Retina (tissue), 1 donor: ENCODE measurements around the gene CHM.
"Not testable (repeated sequence)": the region's sequence is repeated elsewhere in the genome, so short reads cannot be mapped to it uniquely, and the experiment has no call there.

Experiments used
- DNase-seq: peaks from one replicate; pipeline ENCODE4 v3.0.0-alpha.2; 2016

The CHM gene

GRCh38 chrX:86047174-86047935, at the start of gene CHM:
Gene CHM (minus strand): TSS chrX:86047558. CDS start chrX:86047532, 26 bp downstream.
- peak; percentile 84 for DNase-seq

GRCh38 chrX:86078650-86079049, 31.3 kb upstream of the CHM start:
- no peak for DNase-seq

- DNase-seq, result no peak
These were observed 19.6 kb upstream of the CHM start for GRCh38 chrX:86066998-86067397.

- no peak for DNase-seq
These were observed 14.0 kb upstream of the CHM start for GRCh38 chrX:86061407-86061806.

GRCh38 chrX:86051741-86052140, 4.4 kb upstream of the CHM start:
- DNase-seq, result no peak

GRCh38 chrX:86047936-86048280, 550 bp upstream of the CHM start:
- DNase-seq, result no peak

GRCh38 chrX:86044216-86044615, 3.1 kb downstream of the CHM start:
- DNase-seq, result no peak

- no peak for DNase-seq
These were observed 7.5 kb downstream of the CHM start for GRCh38 chrX:86039625-86040568.

- no peak for DNase-seq
These were observed 14.0 kb downstream of the CHM start for GRCh38 chrX:86033385-86033784.

- no peak for DNase-seq
These were observed 18.7 kb downstream of the CHM start for GRCh38 chrX:86028681-86029080.

GRCh38 chrX:86023811-86024210, 23.5 kb downstream of the CHM start:
- no peak for DNase-seq

- DNase-seq, result no peak
These were observed 25.6 kb downstream of the CHM start for GRCh38 chrX:86021652-86022289.

- DNase-seq, result no peak
These were observed 31.2 kb downstream of the CHM start for GRCh38 chrX:86016139-86016538.

- DNase-seq, result not testable (repeated sequence)
These were observed 32.4 kb downstream of the CHM start for GRCh38 chrX:86014959-86015358.

- no peak for DNase-seq
These were observed 32.9 kb downstream of the CHM start for GRCh38 chrX:86014421-86014820.

- DNase-seq, result no peak
These were observed 33.6 kb downstream of the CHM start for GRCh38 chrX:86013792-86014191.

- DNase-seq, result no peak
These were observed 35.2 kb downstream of the CHM start for GRCh38 chrX:86012188-86012587.

- DNase-seq, result not testable (repeated sequence)
These were observed 37.6 kb downstream of the CHM start for GRCh38 chrX:86009803-86010202.

GRCh38 chrX:86007891-86008290, 39.5 kb downstream of the CHM start:
- not testable (repeated sequence) for DNase-seq

- DNase-seq, result no peak
These were observed 45.1 kb downstream of the CHM start for GRCh38 chrX:86002076-86002896.

GRCh38 chrX:85998954-85999353, 48.4 kb downstream of the CHM start:
- DNase-seq, result no peak

GRCh38 chrX:85996555-85996954, 50.8 kb downstream of the CHM start:
- DNase-seq, result no peak

GRCh38 chrX:85995641-85996040, 51.7 kb downstream of the CHM start:
- no peak for DNase-seq
